HepG2 (cell line): ENCODE data around the gene NCDN. TPM values are rescaled to one million over a fixed set of nuclear protein-coding genes. Genes with fewer than 3 reads are reported as not detected.
A peak's percentile ranks its signal among the peaks of the same experiment; 100 is the strongest.

ENCODE experiments used
- FOXP4 ChIP-seq: sonication (generic); formaldehyde crosslinking; IDR thresholded peaks from 2 replicates; pipeline ENCODE4 v1.4.0; 2020; ENCODE audit warnings: missing genetic modification reagents
- HNF4A ChIP-seq: sonication (generic); formaldehyde crosslinking; IDR thresholded peaks from 2 replicates; pipeline ENCODE4 v1.4.0; 2020; ENCODE audit warnings: missing genetic modification reagents
- MYPOP ChIP-seq: sonication (generic); formaldehyde crosslinking; IDR thresholded peaks from 2 replicates; pipeline ENCODE4 v1.8.1; 2023; ENCODE audit warnings: mild to moderate bottlenecking, moderate library complexity, missing genetic modification reagents
- NFKB2 ChIP-seq: sonication (generic); formaldehyde crosslinking; IDR thresholded peaks from 2 replicates; pipeline ENCODE4 v1.4.0; 2020; ENCODE audit warnings: missing genetic modification reagents, borderline replicate concordance
- SNAPC4 ChIP-seq: sonication (generic); formaldehyde crosslinking; IDR thresholded peaks from 2 replicates; pipeline ENCODE4 v1.4.0; 2020; ENCODE audit warnings: mild to moderate bottlenecking, missing genetic modification reagents
- SRSF1 ChIP-seq: fragments of 200-400 bp; formaldehyde crosslinking; optimal IDR thresholded peaks from 2 replicates; pipeline ENCODE3; 2017; ENCODE audit warnings: mild to moderate bottlenecking, low read depth, low read length, moderate library complexity
- ZMYM4 ChIP-seq: sonication (generic); formaldehyde crosslinking; IDR thresholded peaks from 2 replicates; pipeline ENCODE4 v1.8.1; 2023; ENCODE audit warnings: mild to moderate bottlenecking, missing genetic modification reagents
- ZNF777 ChIP-seq: sonication (generic); formaldehyde crosslinking; IDR thresholded peaks from 2 replicates; pipeline ENCODE4 v1.4.0; 2020; ENCODE audit warnings: missing genetic modification reagents
- polyA plus RNA-seq, 8 experiments: library from polyadenylated mRNA; depleted of rRNA in 3 of 8; stranded (reverse) in 7 of 8; unstranded in 1 of 8; fragments of >200 nt; fragmentation: Illumina TruSeq in 4 of 8; extraction: Trizol in 4 of 8; gene quantifications; 2 replicates each; pipeline versions ENCODE4 v1.2.1 to v1.2.3, GENCODE V29; 2011 to 2016; ENCODE audit warnings: low read depth in 4 of 8, missing spikeins in 1 of 8, mixed read lengths in 1 of 8; ENCODE audit not compliant: insufficient read depth in 1 of 8
- total RNA-seq, 5 experiments: library from RNA; depleted of rRNA; stranded (reverse); fragments of >200 nt; fragmentation: Illumina TruSeq; extraction: Trizol; gene quantifications; 2 replicates each; pipeline ENCODE4 v1.2.3, GENCODE V29; 2016; ENCODE audit warnings: low read depth in 1 of 5

Gene NCDN
- total and polyA plus RNA-seq, 2 of the 13 experiments (the other 11 are each of a cell fraction or from before 2014, with no cell fraction given) = 6.6 to 9.3 TPM

- TF ChIP-seq MYPOP (no peak), FOXP4 (CRISPR knock-in tag) (peak; percentile 47; the same call in 1 of the 2 replicates), ZNF777 (peak; percentile 43; the same call in 1 of the 2 replicates), ZMYM4 (CRISPR knock-in tag) (0 out of 2 replicates have a peak, but pooled peaks have one; percentile 20), HNF4A (CRISPR knock-in tag) (peak; percentile 67), NFKB2 (CRISPR knock-in tag) (no peak), SRSF1 (no peak), SNAPC4 (no peak)
Observed at GRCh38 chr1:35575416-35575958, 17.9 kb downstream of the NCDN start (continued).
